Thyroid gland (tissue), 4 donors: ENCODE results near the gene KAZALD1. TPM values are rescaled to one million over a fixed set of nuclear protein-coding genes. Genes with fewer than 3 reads are reported as not detected.

Experiments
- DNase-seq, 2 donors: peaks; one replicate each; pipeline ENCODE4 v3.0.0-alpha.2; 2019
- H3K27ac ChIP-seq, 3 donors: fragments of 200-600 bp; sonication (generic); 1 replicate in 2 of 3; 2 replicates in 1 of 3; pipeline ENCODE4 v1.5.1; 2016 to 2019; ENCODE audit warnings: mild to moderate bottlenecking in 1 of 3, moderate library complexity in 1 of 3
- H3K27me3 ChIP-seq: fragments of 200-600 bp; sonication (generic); one replicate; pipeline ENCODE4 v1.5.1; 2019
- H3K36me3 ChIP-seq, 2 donors: fragments of 200-600 bp; sonication (generic); one replicate each; pipeline ENCODE4 v1.5.1; 2016 to 2019
- H3K4me1 ChIP-seq, 2 donors: fragments of 200-600 bp; sonication (generic); one replicate each; pipeline ENCODE4 v1.5.1; 2017 to 2019
- H3K4me3 ChIP-seq, 3 donors: fragments of 200-600 bp; sonication (generic); replicated peaks in 1 of 3; 1 replicate in 2 of 3; 2 replicates in 1 of 3; pipeline ENCODE4 v1.5.1; 2016; ENCODE audit warnings: mild to moderate bottlenecking in 1 of 3
- H3K9me3 ChIP-seq: fragments of 200-600 bp; sonication (generic); one replicate; pipeline ENCODE4 v1.5.1; 2017
- CTCF ChIP-seq, 6 experiments: fragments of 200-600 bp in 3 of 6; fragments of 450-650 bp in 3 of 6; sonication (generic) in 3 of 6; IDR thresholded peaks; one replicate each; pipeline ENCODE4 v1.5.1; 2016 to 2019; ENCODE audit warnings: antibody characterized with exemption in 6 of 6, mild to moderate bottlenecking in 2 of 6, inconsistent platforms in 1 of 6, moderate library complexity in 1 of 6
- POLR2A ChIP-seq, 2 donors: fragments of 450-650 bp; IDR thresholded peaks; one replicate each; pipeline ENCODE4 v1.6.1; 2017; ENCODE audit warnings: antibody characterized with exemption in 2 of 2, mild to moderate bottlenecking in 2 of 2, moderate library complexity in 1 of 2
- WGBS, 2 donors: methylation state at CpG; one replicate each; pipeline ENCODE4 v1.1.5; 2017; 5-methylcytosine and 5-hydroxymethylcytosine counted together
- intact Hi-C: fragments of 100-400 bp; cut with DNase I; formaldehyde crosslinking; loops from one replicate; pipeline ENCODE4 v1.15.1; 2023
- total RNA-seq, 4 donors: library from RNA; depleted of rRNA; stranded (reverse); fragments of >200 nt; gene quantifications; one replicate each; pipeline ENCODE4 v1.2.3, GENCODE V29; 2016

Gene KAZALD1
- total RNA-seq, 4 donors from 2014 or later: 3.1 to 9.9 (median 6.3) TPM

DNA sequence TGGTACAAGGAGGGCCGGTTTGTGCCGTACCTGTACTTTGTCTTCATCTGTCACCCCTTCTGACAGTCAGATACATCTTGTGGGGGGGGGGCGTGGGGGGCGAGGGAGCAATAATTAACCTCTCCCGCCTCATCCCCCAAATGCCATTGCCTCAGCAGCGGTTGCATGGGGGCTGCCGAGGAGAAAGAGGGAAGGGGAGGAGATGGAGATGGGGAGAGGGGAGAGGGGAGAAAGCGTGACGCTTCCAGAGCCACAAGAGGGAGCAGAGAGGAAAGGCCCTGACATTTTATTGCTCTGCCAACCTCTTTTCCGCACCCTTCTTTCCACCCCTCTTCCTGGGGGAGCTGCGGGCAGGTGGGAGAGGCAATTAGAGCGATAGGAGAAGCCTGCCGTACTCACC, 11.8 kb downstream of the KAZALD1 start:
- TF ChIP-seq POLR2A (IDR thresholded peaks at IDR 0.05) (no peak), CTCF (IDR thresholded peaks at IDR 0.05) (no peak)
- no peak for DNase-seq
- no peak overlapping the region for H3K27ac ChIP-seq
- no peaks in the 10 kb centered on the region for H3K27me3 ChIP-seq
- 8% methylated on average over 13 of the region's 13 CpGs for WGBS, 2 donors
- intact Hi-C loops: no loop called here
- no peaks in the 10 kb centered on the region for H3K4me1 ChIP-seq
- H3K9me3 ChIP-seq: no peaks in the 10 kb centered on the region
- no peak overlapping the region for H3K4me3 ChIP-seq
- H3K36me3 ChIP-seq: no peaks in the 10 kb centered on the region

GRCh38 chr10:101075775-101076174, 14.0 kb downstream of the KAZALD1 start:
- 12 to 15% methylated on average over 4 of the region's 4 CpGs for WGBS, 2 donors
- DNase-seq: no peak
- TF ChIP-seq CTCF (IDR thresholded peaks at IDR 0.05): no peak
- TF ChIP-seq POLR2A (IDR thresholded peaks at IDR 0.05): no peak
- no peaks in the 10 kb centered on the region for H3K36me3 ChIP-seq
- intact Hi-C loops: no loop called here
- H3K4me1 ChIP-seq: no peaks in the 10 kb centered on the region
- no peak overlapping the region for H3K27ac ChIP-seq
- no peaks in the 10 kb centered on the region for H3K9me3 ChIP-seq
- no peak overlapping the region for H3K4me3 ChIP-seq
- H3K27me3 ChIP-seq: no peaks in the 10 kb centered on the region

- intact Hi-C loops: no loop called here
- TF ChIP-seq CTCF (IDR thresholded peaks at IDR 0.05): no peak
- TF ChIP-seq POLR2A (IDR thresholded peaks at IDR 0.05): no peak
- Histone ChIP-seq H3K27ac (no peak overlapping the region), H3K27me3 (no peaks in the 10 kb centered on the region), H3K36me3 (no peaks in the 10 kb centered on the region), H3K4me1 (no peaks in the 10 kb centered on the region), H3K9me3 (no peaks in the 10 kb centered on the region), H3K4me3 (no peak overlapping the region)
- WGBS, 2 donors: 64 to 77% methylated on average over 5 of the region's 5 CpGs
- DNase-seq: no peak
Observed at GRCh38 chr10:101076630-101077029, 14.8 kb downstream of the KAZALD1 start.

GRCh38 chr10:101079874-101080273, 18.1 kb downstream of the KAZALD1 start:
- Histone ChIP-seq H3K36me3 (no peaks in the 10 kb centered on the region), H3K27me3 (no peaks in the 10 kb centered on the region), H3K27ac (no peak overlapping the region), H3K9me3 (no peaks in the 10 kb centered on the region), H3K4me1 (no peaks in the 10 kb centered on the region), H3K4me3 (no peak overlapping the region)
- TF ChIP-seq POLR2A (IDR thresholded peaks at IDR 0.05) (no peak), CTCF (IDR thresholded peaks at IDR 0.05) (no peak)
- no peak for DNase-seq
- WGBS, 2 donors: 55 to 72% methylated on average over 1 of the region's 1 CpG
- intact Hi-C loops: no loop called here

DNA sequence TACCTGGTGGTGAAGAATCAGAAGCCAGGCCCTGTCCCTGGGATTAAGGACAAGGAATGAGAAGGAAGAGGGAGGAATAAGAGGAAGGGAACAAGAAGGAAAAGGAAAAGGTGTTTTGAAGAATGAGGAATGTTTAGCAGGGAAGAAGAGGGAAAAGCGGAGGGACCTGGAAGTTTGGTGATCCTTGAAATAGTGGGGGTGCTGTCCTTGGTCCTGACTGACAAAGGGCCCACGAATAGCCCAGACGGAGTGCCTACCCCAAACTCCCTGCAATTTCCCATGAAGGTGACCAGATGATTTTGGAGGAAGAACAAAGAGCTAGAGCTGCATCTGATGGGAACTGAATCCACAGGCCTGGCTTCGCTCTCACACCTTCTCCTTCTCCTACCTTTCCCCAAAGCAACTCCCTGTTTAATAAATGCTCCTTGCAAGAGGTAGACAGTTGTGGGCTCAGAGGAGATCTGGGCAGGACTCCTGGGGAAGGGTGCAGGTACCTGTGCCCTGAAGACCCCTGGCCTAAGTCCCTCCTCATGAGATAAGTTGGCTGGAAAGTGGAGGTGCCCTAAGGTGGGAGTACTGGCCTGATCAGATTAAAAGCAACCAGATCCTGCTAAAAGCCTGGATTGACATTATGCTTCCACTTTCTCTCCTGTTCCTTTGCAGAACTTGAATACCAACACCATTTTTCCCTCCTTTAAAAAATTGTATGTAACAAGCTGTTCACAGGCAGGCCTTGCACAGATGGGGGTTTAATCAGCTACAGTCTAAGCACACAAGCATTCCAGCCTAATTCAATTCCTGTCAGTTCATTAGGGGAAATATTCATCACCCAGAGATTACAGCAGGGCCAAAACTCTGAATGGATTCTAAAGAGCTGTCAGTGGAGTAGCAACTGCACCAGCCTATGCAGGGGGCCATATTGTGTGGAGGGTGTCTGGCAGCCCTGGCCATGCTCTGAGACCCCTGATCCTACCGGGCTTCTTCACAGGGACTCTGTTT, 19.4 kb downstream of the KAZALD1 start:
- Histone ChIP-seq H3K36me3 (no peaks in the 10 kb centered on the region), H3K4me1 (no peaks in the 10 kb centered on the region), H3K27ac (no peak overlapping the region), H3K9me3 (no peaks in the 10 kb centered on the region), H3K4me3 (no peak overlapping the region), H3K27me3 (no peaks in the 10 kb centered on the region)
- intact Hi-C loops: no loop called here
- DNase-seq: peak in 1 of 2 donors; percentile 33
- WGBS, 2 donors: 33 to 39% methylated on average over 5 of the region's 5 CpGs
- TF ChIP-seq CTCF (IDR thresholded peaks at IDR 0.05): no peak
- no peak for TF ChIP-seq POLR2A (IDR thresholded peaks at IDR 0.05)
